ENCODE results near the gene MALRD1.

Gene MALRD1

DNA sequence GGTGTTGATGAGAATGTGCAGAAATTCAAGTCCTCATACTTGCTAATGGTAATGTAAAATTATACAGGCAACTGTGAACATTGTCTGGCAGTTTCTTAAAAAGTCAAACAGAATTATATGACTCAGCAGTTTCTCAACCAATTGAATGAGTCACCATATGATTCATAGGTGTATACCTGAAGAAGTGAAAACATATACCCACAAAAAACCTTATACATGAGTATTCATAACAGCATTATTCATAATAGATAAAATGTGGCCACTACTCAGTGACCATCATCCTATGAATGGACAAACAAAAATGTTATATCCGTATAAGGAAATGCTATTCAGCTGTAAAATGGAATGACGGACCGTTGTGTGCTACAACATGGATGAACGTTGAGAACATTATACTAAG, 253.5 kb downstream of the MALRD1 start:
- peak; percentile 20 to 82 for DNase-seq (ENCODE audit: low read depth in 2 of 2)
- H3K4me3 ChIP-seq (replicated peaks in 1 of 2; ENCODE audit: low read depth in 2 of 2, low read length in 2 of 2): no peak overlapping the region
- TF ChIP-seq, protein P1, sequence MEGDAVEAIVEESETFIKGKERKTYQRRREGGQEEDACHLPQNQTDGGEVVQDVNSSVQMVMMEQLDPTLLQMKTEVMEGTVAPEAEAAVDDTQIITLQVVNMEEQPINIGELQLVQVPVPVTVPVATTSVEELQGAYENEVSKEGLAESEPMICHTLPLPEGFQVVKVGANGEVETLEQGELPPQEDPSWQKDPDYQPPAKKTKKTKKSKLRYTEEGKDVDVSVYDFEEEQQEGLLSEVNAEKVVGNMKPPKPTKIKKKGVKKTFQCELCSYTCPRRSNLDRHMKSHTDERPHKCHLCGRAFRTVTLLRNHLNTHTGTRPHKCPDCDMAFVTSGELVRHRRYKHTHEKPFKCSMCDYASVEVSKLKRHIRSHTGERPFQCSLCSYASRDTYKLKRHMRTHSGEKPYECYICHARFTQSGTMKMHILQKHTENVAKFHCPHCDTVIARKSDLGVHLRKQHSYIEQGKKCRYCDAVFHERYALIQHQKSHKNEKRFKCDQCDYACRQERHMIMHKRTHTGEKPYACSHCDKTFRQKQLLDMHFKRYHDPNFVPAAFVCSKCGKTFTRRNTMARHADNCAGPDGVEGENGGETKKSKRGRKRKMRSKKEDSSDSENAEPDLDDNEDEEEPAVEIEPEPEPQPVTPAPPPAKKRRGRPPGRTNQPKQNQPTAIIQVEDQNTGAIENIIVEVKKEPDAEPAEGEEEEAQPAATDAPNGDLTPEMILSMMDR (IDR thresholded peaks at IDR 0.05; ENCODE audit: low read depth, low read length): no peak

- peak in 1 of 2 donors; percentile 69 for DNase-seq (ENCODE audit: low read depth in 2 of 2)
- no peak overlapping the region for H3K4me3 ChIP-seq (replicated peaks in 1 of 2; ENCODE audit: low read depth in 2 of 2, low read length in 2 of 2)
- TF ChIP-seq, protein P1 (IDR thresholded peaks at IDR 0.05; ENCODE audit: low read depth, low read length): no peak
Measured at GRCh38 chr10:19310066-19310465, 261.5 kb downstream of the MALRD1 start.

DNA sequence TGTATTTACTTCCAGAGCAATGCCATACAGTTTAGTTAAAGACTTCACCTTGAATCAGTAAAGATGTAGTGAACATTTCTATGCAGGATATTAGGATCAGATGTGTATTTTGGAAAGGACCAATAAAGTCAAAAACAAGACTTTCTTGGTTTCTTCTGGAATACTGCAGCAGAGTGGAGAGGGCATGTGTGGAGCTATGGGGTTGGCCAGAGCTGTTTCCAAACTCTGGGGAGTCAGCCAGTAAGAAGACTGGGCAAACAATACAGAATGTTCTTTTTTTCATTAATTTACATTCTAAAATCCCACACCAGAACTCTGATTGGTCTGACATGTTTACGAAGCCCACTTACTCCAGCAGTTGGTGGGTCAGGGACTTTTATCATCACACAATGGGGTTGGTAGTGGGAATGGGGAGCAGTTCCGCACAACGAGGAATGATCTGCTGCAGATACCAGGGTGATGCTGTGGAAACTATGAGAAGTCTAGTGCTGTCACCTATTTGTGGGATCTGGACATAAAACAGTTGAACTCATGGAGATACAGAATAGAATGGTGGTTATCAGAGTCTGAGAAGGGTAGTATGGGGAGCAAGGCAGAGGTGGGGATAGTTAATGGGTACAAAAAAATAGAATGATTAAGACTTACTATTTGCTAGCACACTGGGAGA, 267.7 kb downstream of the MALRD1 start:
- no peak overlapping the region for H3K4me3 ChIP-seq (replicated peaks in 1 of 2; ENCODE audit: low read depth in 2 of 2, low read length in 2 of 2)
- no peak for DNase-seq (ENCODE audit: low read depth in 2 of 2)
- TF ChIP-seq, protein P1 (IDR thresholded peaks at IDR 0.05; ENCODE audit: low read depth, low read length): no peak

DNA sequence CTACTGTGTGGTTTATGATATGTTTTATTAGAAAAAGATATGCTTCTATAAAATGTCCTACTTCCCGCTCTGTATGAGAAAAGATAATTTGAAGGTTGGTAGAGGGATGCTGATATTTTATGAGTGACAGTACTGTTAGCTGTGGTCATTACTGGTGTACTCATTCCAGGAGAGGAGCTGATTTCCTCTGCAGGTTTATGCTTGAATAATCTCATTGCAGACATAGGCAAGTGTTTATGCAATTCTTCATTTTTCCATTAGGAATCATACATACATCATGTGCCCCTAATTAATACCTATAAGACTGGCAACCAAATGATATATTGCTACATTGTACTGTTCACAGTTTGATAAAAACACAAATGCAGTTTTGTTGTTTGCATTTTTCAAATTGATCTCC, 269.4 kb downstream of the MALRD1 start:
- DNase-seq (ENCODE audit: low read depth in 2 of 2): no peak
- no peak overlapping the region for H3K4me3 ChIP-seq (replicated peaks in 1 of 2; ENCODE audit: low read depth in 2 of 2, low read length in 2 of 2)
- TF ChIP-seq, protein P1 (IDR thresholded peaks at IDR 0.05; ENCODE audit: low read depth, low read length): no peak

DNA sequence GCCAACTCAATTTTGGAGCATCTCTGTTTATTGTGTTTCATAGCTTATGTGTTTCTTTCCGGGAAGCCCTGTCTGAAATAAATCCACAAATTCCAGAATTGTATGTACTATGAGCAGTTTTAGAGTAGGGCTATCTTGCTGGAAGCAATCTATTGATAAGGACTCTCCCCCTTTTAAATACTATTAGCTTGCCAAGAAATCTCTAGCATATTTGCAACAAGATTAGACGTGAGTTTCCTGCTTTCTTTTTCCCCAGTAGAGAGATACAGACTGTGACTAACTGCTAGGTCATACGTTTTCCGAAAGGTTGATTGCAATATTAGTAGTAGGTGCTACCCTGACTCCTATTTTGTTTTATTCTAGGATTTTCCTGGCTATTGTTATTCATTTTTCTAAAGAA, 277.0 kb downstream of the MALRD1 start:
- H3K4me3 ChIP-seq (replicated peaks in 1 of 2; ENCODE audit: low read depth in 2 of 2, low read length in 2 of 2): no peak overlapping the region
- peak; percentile 31 to 49 for DNase-seq (ENCODE audit: low read depth in 2 of 2)
- TF ChIP-seq, protein P1 (IDR thresholded peaks at IDR 0.05; ENCODE audit: low read depth, low read length): no peak

DNA sequence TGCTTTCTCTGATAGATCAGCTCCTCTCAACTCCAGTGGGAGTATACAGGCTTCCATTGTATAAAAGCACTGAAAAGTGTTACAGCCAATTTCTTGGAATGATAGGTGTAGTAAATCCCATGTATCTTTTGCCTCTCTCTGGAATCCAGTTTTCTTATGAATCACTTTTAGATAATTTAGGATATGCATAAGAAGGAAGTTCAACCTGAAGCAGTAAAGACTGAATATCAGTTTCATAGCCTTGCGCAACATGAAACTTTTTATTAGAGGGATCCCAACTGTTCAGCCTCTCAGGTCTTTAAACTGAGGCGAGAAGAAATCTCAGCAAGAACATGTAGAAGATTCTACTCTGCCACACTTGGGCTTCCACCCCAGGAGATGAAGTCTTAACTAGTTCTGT, 280.0 kb downstream of the MALRD1 start:
- DNase-seq (ENCODE audit: low read depth in 2 of 2): no peak
- TF ChIP-seq, protein P1 (IDR thresholded peaks at IDR 0.05; ENCODE audit: low read depth, low read length): no peak
- no peak overlapping the region for H3K4me3 ChIP-seq (replicated peaks in 1 of 2; ENCODE audit: low read depth in 2 of 2, low read length in 2 of 2)

GRCh38 chr10:19329475-19329874, 280.9 kb downstream of the MALRD1 start:
- DNase-seq (ENCODE audit: low read depth in 2 of 2): no peak
- H3K4me3 ChIP-seq (replicated peaks in 1 of 2; ENCODE audit: low read depth in 2 of 2, low read length in 2 of 2): no peak overlapping the region
- TF ChIP-seq, protein P1 (IDR thresholded peaks at IDR 0.05; ENCODE audit: low read depth, low read length): no peak
